Cerebellar cortex (tissue), 1 donor: ENCODE data around the gene MYO7A.
A peak's percentile ranks its signal among the peaks of the same experiment; 100 is the strongest.

Experiments
- DNase-seq: peaks from one replicate; pipeline ENCODE4 v3.0.0-alpha.2; 2015; ENCODE audit warnings: low spot score

Gene MYO7A

GRCh38 chr11:77187111-77187750, 59.2 kb downstream of the MYO7A start:
- DNase-seq: no peak

GRCh38 chr11:77187776-77188632, 60.0 kb downstream of the MYO7A start:
- DNase-seq: peak; percentile 89

- no peak for DNase-seq
These were observed 60.8 kb downstream of the MYO7A start for GRCh38 chr11:77188633-77189491.

GRCh38 chr11:77189588-77190210, 61.7 kb downstream of the MYO7A start:
- DNase-seq: no peak

- DNase-seq: no peak
These were observed 62.5 kb downstream of the MYO7A start for GRCh38 chr11:77190331-77191075.

- no peak for DNase-seq
These were observed 63.4 kb downstream of the MYO7A start for GRCh38 chr11:77191429-77191822.

- peak; percentile 48 for DNase-seq
These were observed 63.9 kb downstream of the MYO7A start for GRCh38 chr11:77191823-77192495.

- no peak for DNase-seq
These were observed 65.1 kb downstream of the MYO7A start for GRCh38 chr11:77193167-77193566.

- no peak for DNase-seq
These were observed 66.1 kb downstream of the MYO7A start for GRCh38 chr11:77193911-77194830.

GRCh38 chr11:77195071-77195755, 67.2 kb downstream of the MYO7A start:
- peak; percentile 46 for DNase-seq

GRCh38 chr11:77196961-77197360, 68.9 kb downstream of the MYO7A start:
- no peak for DNase-seq

- DNase-seq: no peak
These were observed 69.7 kb downstream of the MYO7A start for GRCh38 chr11:77197626-77198320.

GRCh38 chr11:77198440-77198849, 70.4 kb downstream of the MYO7A start:
- peak; percentile 26 for DNase-seq

GRCh38 chr11:77199137-77199745, 71.2 kb downstream of the MYO7A start:
- DNase-seq: no peak

- no peak for DNase-seq
These were observed 72.6 kb downstream of the MYO7A start for GRCh38 chr11:77200351-77201268.

GRCh38 chr11:77201370-77201769, 73.3 kb downstream of the MYO7A start:
- DNase-seq: no peak
